GM21367 (cell line): ENCODE results near the gene ZNF101.
A peak's percentile ranks its signal among the peaks of the same experiment; 100 is the strongest.

Source experiments
- ATAC-seq: cut with Tn5 transposase; IDR thresholded peaks from one replicate; pipeline ENCODE4 v1.9.1; 2021; ENCODE audit not compliant: unreplicated experiment

ZNF101 gene

GRCh38 chr19:19704836-19705235 is 36.2 kb downstream of the ZNF101 start:
- no peak for ATAC-seq

- ATAC-seq, result no peak
These were observed 41.9 kb downstream of the ZNF101 start for GRCh38 chr19:19710506-19710905.

- ATAC-seq, result no peak
These were observed 42.8 kb downstream of the ZNF101 start for GRCh38 chr19:19711306-19711933.

GRCh38 chr19:19711934-19712828 is 43.5 kb downstream of the ZNF101 start:
- no peak for ATAC-seq

- ATAC-seq, result no peak
These were observed 51.2 kb downstream of the ZNF101 start for GRCh38 chr19:19719798-19720197.

GRCh38 chr19:19721896-19722295 is 53.3 kb downstream of the ZNF101 start:
- no peak for ATAC-seq

GRCh38 chr19:19732579-19733501 is 64.2 kb downstream of the ZNF101 start, which contains the start of gene ZNF14:
Gene ZNF14 (minus strand): TSS chr19:19733112. CDS start chr19:19732958, 154 bp downstream.
- ATAC-seq, result peak; percentile 94
